ENCODE data around the gene NECAB2.
A peak's percentile ranks its signal among the peaks of the same experiment; 100 is the strongest.

The NECAB2 gene

GRCh38 chr16:83967838-83968305 lies at the start of gene NECAB2:
Gene NECAB2 (plus strand): TSS chr16:83968244. CDS start chr16:83968649, 405 bp downstream.
- no peak for DNase-seq

- DNase-seq, result no peak
Observed at GRCh38 chr16:83920894-83921491, 47.1 kb upstream of the NECAB2 start.

- DNase-seq, result no peak
Observed at GRCh38 chr16:83923581-83924365, 44.3 kb upstream of the NECAB2 start.

- DNase-seq, result no peak
Observed at GRCh38 chr16:83924686-83925085, 43.4 kb upstream of the NECAB2 start.

- DNase-seq, result no peak
Observed at GRCh38 chr16:83925095-83925905, 42.7 kb upstream of the NECAB2 start.

- DNase-seq, result no peak
Observed at GRCh38 chr16:83925957-83926725, 41.9 kb upstream of the NECAB2 start.

DNA sequence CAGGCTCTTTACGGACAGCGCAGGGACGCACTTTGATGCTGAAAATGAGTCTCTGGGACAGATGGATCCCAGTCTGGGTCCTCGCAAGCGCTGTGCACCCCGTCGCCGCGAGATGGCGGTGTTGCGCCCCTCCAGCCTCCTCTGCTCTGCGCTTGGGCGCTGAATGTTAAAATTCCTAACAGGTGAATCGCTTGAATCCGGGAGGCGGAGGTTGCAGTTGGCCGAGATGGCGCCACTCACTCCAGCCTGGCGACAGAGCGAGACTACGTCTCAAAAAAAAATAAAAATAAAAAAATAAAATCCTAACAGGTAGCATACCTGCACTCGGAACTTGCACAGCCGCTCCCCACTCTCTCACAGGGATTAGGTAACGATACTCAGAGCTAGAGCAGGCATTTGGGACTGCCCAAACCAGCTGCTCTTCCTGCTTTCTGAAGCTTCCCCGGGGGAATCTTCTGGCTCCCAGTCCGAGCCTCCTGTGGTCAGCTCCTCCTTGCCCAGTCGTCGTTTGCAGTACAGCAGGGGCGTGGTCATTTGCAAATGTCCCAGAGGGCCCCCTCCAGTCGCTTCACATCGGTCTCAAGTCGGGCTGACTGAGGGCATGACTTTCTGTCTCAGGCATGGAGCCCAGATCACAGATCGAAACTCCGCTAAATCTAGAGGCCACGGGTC lies 41.2 kb upstream of the NECAB2 start:
- DNase-seq, result peak; percentile 65

DNA sequence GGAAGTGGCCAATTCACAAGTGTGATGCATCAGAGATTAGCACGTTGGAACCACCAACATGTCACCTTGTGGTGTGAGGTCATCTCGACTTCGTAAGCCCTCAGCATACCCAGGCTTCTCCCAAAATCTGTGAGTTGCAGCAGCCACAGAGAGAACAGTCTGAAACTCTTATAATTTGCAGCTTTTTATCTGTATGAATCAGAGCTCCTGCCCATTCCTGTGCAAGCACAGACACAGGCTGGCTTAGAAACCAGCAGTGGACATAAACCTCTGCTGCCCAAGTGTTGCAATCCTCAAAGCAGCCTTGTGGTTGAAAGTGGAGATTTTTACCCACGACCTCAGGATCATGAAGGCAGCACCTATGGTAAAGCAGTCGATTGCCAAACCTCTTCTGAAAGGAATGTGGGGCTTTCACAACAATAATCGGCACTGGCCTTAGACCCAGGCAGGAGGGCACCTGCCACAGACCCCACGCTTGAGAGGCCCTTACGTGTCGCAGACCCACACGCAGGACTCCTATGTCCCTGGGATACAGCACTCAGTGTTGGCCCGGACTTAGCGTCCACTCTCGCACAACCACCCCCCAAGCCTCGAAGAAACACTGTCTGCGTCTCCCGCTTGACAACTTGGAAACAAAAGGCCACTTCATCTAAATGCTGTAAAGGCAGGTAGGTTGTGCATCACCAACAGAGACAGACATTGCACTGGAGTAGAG lies 39.5 kb upstream of the NECAB2 start:
- no peak for DNase-seq

GRCh38 chr16:83929811-83930555 lies 38.1 kb upstream of the NECAB2 start:
- no peak for DNase-seq

- no peak for DNase-seq
Observed at GRCh38 chr16:83930730-83931500, 37.1 kb upstream of the NECAB2 start.

DNA sequence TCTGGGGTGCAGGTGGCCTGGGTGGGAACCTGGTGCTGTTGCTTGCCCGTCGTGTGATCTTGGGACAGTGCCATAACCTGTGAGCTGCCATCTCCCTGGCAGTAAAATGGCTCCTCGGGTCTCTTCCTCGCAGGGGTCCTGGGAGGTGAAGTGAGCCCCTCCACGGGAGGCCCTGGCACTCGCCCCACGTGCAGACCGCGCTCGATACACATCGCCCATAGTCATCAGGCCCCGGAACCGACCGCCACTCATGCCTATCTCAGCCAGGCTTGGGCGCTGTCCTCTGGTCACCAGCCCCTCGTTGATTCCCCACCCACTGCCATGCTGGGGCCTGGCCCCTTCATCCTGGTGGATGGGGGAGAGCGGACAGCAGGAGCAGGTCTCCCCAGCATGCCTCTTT lies 36.5 kb upstream of the NECAB2 start:
- no peak for DNase-seq

- no peak for DNase-seq
Observed at GRCh38 chr16:83932304-83932703, 35.7 kb upstream of the NECAB2 start.

GRCh38 chr16:83932955-83933673 lies 34.9 kb upstream of the NECAB2 start:
- no peak for DNase-seq

DNA sequence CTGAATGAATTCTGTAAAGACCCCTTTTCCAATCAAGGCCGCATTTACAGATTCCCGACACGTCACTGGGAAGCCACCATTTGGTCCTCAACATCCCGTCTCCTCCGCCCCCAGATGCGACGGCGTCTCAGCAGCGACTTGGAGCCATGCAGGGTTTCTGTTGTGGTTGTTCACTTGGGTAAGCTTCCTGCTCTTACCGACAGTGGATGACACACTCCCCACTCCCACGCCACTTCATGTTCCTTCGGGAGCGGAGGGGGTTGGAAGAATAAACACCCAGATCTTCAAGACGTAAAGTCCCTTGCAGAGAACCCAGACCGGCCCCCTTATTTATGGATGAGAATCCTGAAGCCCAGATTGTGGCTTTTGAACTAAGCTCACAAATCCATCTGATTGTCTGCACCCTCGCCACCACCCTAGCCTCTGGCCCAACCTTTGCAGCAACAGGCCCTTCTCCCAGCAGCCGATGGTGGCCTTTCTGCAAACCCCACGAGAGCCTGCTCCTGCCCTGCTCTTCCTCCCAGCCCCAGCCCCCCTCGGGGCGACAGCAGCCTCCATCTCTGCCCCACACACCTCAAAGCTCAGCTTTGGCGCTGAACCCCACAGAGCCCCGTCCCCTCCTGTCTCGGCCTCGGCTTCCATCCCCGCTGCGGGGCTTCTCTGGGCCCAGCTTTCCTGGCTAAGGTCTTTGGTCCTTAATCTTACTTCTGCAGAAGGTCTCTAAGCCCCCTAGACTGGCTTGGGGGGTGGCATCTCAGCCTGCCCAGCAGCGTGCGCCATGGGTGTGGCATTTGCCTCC lies 34.0 kb upstream of the NECAB2 start:
- no peak for DNase-seq

GRCh38 chr16:83934684-83934977 lies 33.4 kb upstream of the NECAB2 start:
- no peak for DNase-seq

DNA sequence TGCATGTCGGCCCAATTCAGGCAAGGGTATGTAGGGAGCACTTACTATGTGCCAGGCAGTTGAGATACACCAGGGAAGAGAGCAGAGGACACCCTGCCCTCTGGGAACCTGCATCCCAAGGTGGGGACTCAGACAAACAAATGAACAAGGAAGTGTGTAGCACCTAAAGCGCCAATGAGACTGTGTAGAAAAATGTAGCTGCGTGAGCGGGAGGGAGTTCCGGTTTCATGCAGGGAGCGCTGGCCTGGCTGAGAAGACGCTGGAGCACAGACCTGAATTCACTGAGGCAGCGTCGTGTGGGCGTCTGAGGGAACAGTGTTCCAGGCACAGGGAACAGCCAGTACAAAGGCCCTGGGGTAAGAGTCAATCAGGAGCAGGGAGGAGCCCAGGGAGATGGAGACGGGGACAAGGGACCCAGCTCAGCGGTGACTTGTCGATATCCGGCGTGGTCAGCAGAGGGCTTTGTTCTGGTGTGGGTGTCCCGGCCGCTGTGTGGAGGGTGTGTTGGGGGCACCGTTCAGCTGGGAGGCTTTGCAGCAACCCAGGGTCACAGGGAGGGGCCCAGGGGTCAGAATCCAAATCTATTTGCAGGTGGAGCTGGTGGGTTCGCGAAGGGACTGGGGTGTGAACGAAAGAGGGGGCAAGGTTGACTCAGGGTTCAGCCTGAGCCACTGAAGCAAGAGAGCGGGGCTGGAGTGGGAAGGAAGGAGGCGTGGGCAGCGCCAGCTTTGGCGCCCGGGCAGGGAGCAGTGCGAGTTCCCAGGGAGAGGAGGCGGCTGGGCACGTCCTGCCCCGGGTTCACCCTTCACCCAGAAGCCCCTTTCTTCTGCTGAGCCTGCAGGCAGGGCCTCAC lies 32.8 kb upstream of the NECAB2 start:
- no peak for DNase-seq

DNA sequence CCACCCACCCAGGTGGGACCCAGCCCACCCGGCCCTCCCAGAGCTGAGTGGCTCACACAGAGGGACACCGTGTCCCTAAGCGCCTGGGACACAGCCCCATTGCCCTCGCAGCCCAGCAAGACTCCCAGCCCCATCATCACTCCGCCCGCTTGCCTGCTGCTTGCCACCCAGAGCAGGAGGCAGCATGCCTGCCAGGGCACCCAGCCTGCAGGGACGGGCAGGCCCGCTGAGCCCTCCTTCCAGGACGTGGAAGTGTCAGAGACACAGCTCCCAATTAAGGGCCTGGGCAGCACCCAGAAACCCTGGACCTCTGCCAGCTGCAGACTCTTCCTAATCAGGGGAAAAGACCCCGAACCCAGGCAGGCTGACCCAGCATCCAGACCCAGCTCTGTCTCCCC lies 32.2 kb upstream of the NECAB2 start:
- no peak for DNase-seq

Data from CD4-positive, alpha-beta T cell treated with Interleukin-17A for 4 hours (primary cell).